HG03442 (cell line): ENCODE measurements around the gene IGSF8.
A peak's percentile ranks its signal among the peaks of the same experiment; 100 is the strongest.

Experiments
- ATAC-seq: cut with Tn5 transposase; IDR thresholded peaks from one replicate; pipeline ENCODE4 v1.9.1; 2021; ENCODE audit warnings: mild to moderate bottlenecking, moderate library complexity; ENCODE audit not compliant: unreplicated experiment

IGSF8 gene

GRCh38 chr1:160097911-160098851 is at the start of gene IGSF8:
IGSF8 (minus strand) TSS chr1:160098619; CDS start chr1:160098472, 147 bp downstream.
- peak; percentile 45 for ATAC-seq

- no peak for ATAC-seq
These were observed 49.7 kb upstream of the IGSF8 start for GRCh38 chr1:160148121-160148520.

GRCh38 chr1:160146107-160146506 is 47.7 kb upstream of the IGSF8 start:
- ATAC-seq, result no peak

GRCh38 chr1:160144921-160145320 is 46.5 kb upstream of the IGSF8 start:
- no peak for ATAC-seq

GRCh38 chr1:160143695-160144094 is 45.3 kb upstream of the IGSF8 start:
- no peak for ATAC-seq

- no peak for ATAC-seq
These were observed 41.4 kb upstream of the IGSF8 start for GRCh38 chr1:160139840-160140239.

- ATAC-seq, result no peak
These were observed 38.9 kb upstream of the IGSF8 start for GRCh38 chr1:160137216-160137862.

- no peak for ATAC-seq
These were observed 38.4 kb upstream of the IGSF8 start for GRCh38 chr1:160136926-160137200.

GRCh38 chr1:160136121-160136925 is 37.9 kb upstream of the IGSF8 start:
- no peak for ATAC-seq

- no peak for ATAC-seq
These were observed 36.6 kb upstream of the IGSF8 start for GRCh38 chr1:160134791-160135572.

- no peak for ATAC-seq
These were observed 35.8 kb upstream of the IGSF8 start for GRCh38 chr1:160133990-160134770.

- no peak for ATAC-seq
These were observed 33.6 kb upstream of the IGSF8 start for GRCh38 chr1:160131803-160132565.

- no peak for ATAC-seq
These were observed 32.5 kb upstream of the IGSF8 start for GRCh38 chr1:160130939-160131338.

GRCh38 chr1:160130486-160130885 is 32.1 kb upstream of the IGSF8 start:
- no peak for ATAC-seq

- ATAC-seq, result no peak
These were observed 31.5 kb upstream of the IGSF8 start for GRCh38 chr1:160129966-160130365.

- no peak for ATAC-seq
These were observed 31.1 kb upstream of the IGSF8 start for GRCh38 chr1:160129558-160129957.

GRCh38 chr1:160129046-160129445 is 30.6 kb upstream of the IGSF8 start:
- ATAC-seq, result no peak

GRCh38 chr1:160128636-160129035 is 30.2 kb upstream of the IGSF8 start:
- no peak for ATAC-seq

GRCh38 chr1:160127865-160128523 is 29.6 kb upstream of the IGSF8 start:
- no peak for ATAC-seq
